HG03520 (cell line): Measurements from ENCODE around the gene PRKAG1.

Experiments used
- ATAC-seq: cut with Tn5 transposase; IDR thresholded peaks from one replicate; pipeline ENCODE4 v1.9.1; 2021; ENCODE audit warnings: mild to moderate bottlenecking, moderate library complexity; ENCODE audit not compliant: unreplicated experiment

Gene PRKAG1

GRCh38 chr12:49032679-49033447 is 14.3 kb upstream of the PRKAG1 start:
- no peak for ATAC-seq

GRCh38 chr12:49032276-49032675 is 13.7 kb upstream of the PRKAG1 start:
- ATAC-seq: no peak

GRCh38 chr12:49031573-49032161 is 13.1 kb upstream of the PRKAG1 start:
- ATAC-seq: no peak

- ATAC-seq: no peak
These were observed 12.4 kb upstream of the PRKAG1 start for GRCh38 chr12:49030714-49031572.

GRCh38 chr12:49030119-49030518 is 11.5 kb upstream of the PRKAG1 start:
- no peak for ATAC-seq

- ATAC-seq: no peak
These were observed 10.2 kb upstream of the PRKAG1 start for GRCh38 chr12:49028666-49029275.

- ATAC-seq: no peak
These were observed 9.4 kb upstream of the PRKAG1 start for GRCh38 chr12:49027846-49028555.

GRCh38 chr12:49026678-49027480 is 8.3 kb upstream of the PRKAG1 start:
- no peak for ATAC-seq

- ATAC-seq: no peak
These were observed 7.5 kb upstream of the PRKAG1 start for GRCh38 chr12:49026101-49026500.

- no peak for ATAC-seq
These were observed 6.9 kb upstream of the PRKAG1 start for GRCh38 chr12:49025463-49025862.

- ATAC-seq: no peak
These were observed 6.0 kb upstream of the PRKAG1 start for GRCh38 chr12:49024543-49024942.

GRCh38 chr12:49023812-49024211 is 5.2 kb upstream of the PRKAG1 start:
- no peak for ATAC-seq

- no peak for ATAC-seq
These were observed 4.1 kb upstream of the PRKAG1 start for GRCh38 chr12:49022558-49023178.

- ATAC-seq: no peak
These were observed 2.8 kb upstream of the PRKAG1 start for GRCh38 chr12:49021292-49021915.

GRCh38 chr12:49020441-49020840 is 1.9 kb upstream of the PRKAG1 start:
- ATAC-seq: no peak

GRCh38 chr12:49019443-49020324 is 1.1 kb upstream of the PRKAG1 start:
- ATAC-seq: no peak

GRCh38 chr12:49019120-49019430 is 499 bp upstream of the PRKAG1 start:
- ATAC-seq: no peak

GRCh38 chr12:49017891-49018260 is 700 bp downstream of the PRKAG1 start:
- ATAC-seq: peak; percentile 10
